ENCODE results near the gene MBTD1.
"Not testable (repeated sequence)": the region's sequence is repeated elsewhere in the genome, so short reads cannot be mapped to it uniquely, and the experiment has no call there.

MBTD1 gene

GRCh38 chr17:51200846-51201245 is 59.0 kb downstream of the MBTD1 start:
- TF ChIP-seq JUND (IDR thresholded peaks at IDR 0.05; ENCODE audit: low read depth) = no peak
- in situ Hi-C loops (cut with HindIII; ENCODE audit: low pct_unique_long_range_greater_than_20kb, low sequenced_read_pairs) = no loop called here
- no peak for DNase-seq (ENCODE audit: low read depth in 1 of 2, low spot score in 1 of 2)

GRCh38 chr17:51200295-51200694 is 59.6 kb downstream of the MBTD1 start:
- TF ChIP-seq JUND (IDR thresholded peaks at IDR 0.05; ENCODE audit: low read depth) = no peak
- in situ Hi-C loops (cut with HindIII; ENCODE audit: low pct_unique_long_range_greater_than_20kb, low sequenced_read_pairs) = no loop called here
- no peak for DNase-seq (ENCODE audit: low read depth in 1 of 2, low spot score in 1 of 2)

GRCh38 chr17:51197754-51198153 is 62.1 kb downstream of the MBTD1 start:
- DNase-seq (ENCODE audit: low read depth in 1 of 2, low spot score in 1 of 2) = no peak
- in situ Hi-C loops (cut with HindIII; ENCODE audit: low pct_unique_long_range_greater_than_20kb, low sequenced_read_pairs) = no loop called here
- TF ChIP-seq JUND (IDR thresholded peaks at IDR 0.05; ENCODE audit: low read depth) = no peak

GRCh38 chr17:51191895-51192294 is 68.0 kb downstream of the MBTD1 start:
- no peak for TF ChIP-seq JUND (IDR thresholded peaks at IDR 0.05; ENCODE audit: low read depth)
- in situ Hi-C loops (cut with HindIII; ENCODE audit: low pct_unique_long_range_greater_than_20kb, low sequenced_read_pairs) = no loop called here
- no peak for DNase-seq (ENCODE audit: low read depth in 1 of 2, low spot score in 1 of 2)

GRCh38 chr17:51189628-51190027 is 70.2 kb downstream of the MBTD1 start:
- no peak for DNase-seq (ENCODE audit: low read depth in 1 of 2, low spot score in 1 of 2)
- in situ Hi-C loops (cut with HindIII; ENCODE audit: low pct_unique_long_range_greater_than_20kb, low sequenced_read_pairs) = no loop called here

GRCh38 chr17:51189162-51189561 is 70.7 kb downstream of the MBTD1 start:
- in situ Hi-C loops (cut with HindIII; ENCODE audit: low pct_unique_long_range_greater_than_20kb, low sequenced_read_pairs) = no loop called here
- TF ChIP-seq JUND (IDR thresholded peaks at IDR 0.05; ENCODE audit: low read depth) = no peak
- no peak for DNase-seq (ENCODE audit: low read depth in 1 of 2, low spot score in 1 of 2)

More at GRCh38 chr17:51189628-51190027, 70.2 kb downstream of the MBTD1 start:
- TF ChIP-seq JUND (IDR thresholded peaks at IDR 0.05; ENCODE audit: low read depth) = no peak

GRCh38 chr17:51188271-51188833 is 71.5 kb downstream of the MBTD1 start:
- TF ChIP-seq JUND (IDR thresholded peaks at IDR 0.05; ENCODE audit: low read depth) = no peak
- no peak for DNase-seq (ENCODE audit: low read depth in 1 of 2, low spot score in 1 of 2)
- in situ Hi-C loops (cut with HindIII; ENCODE audit: low pct_unique_long_range_greater_than_20kb, low sequenced_read_pairs) = no loop called here

GRCh38 chr17:51185763-51186332 is 74.0 kb downstream of the MBTD1 start:
- in situ Hi-C loops (cut with HindIII; ENCODE audit: low pct_unique_long_range_greater_than_20kb, low sequenced_read_pairs) = no loop called here
- DNase-seq (ENCODE audit: low read depth in 1 of 2, low spot score in 1 of 2) = no peak
- no peak for TF ChIP-seq JUND (IDR thresholded peaks at IDR 0.05; ENCODE audit: low read depth)

GRCh38 chr17:51184124-51184523 is 75.7 kb downstream of the MBTD1 start:
- no peak for TF ChIP-seq JUND (IDR thresholded peaks at IDR 0.05; ENCODE audit: low read depth)
- DNase-seq (ENCODE audit: low read depth in 1 of 2, low spot score in 1 of 2) = no peak
- in situ Hi-C loops (cut with HindIII; ENCODE audit: low pct_unique_long_range_greater_than_20kb, low sequenced_read_pairs) = no loop called here

GRCh38 chr17:51180486-51180885 is 79.4 kb downstream of the MBTD1 start:
- DNase-seq (ENCODE audit: low read depth in 1 of 2, low spot score in 1 of 2) = no peak
- no peak for TF ChIP-seq JUND (IDR thresholded peaks at IDR 0.05; ENCODE audit: low read depth)
- in situ Hi-C loops (cut with HindIII; ENCODE audit: low pct_unique_long_range_greater_than_20kb, low sequenced_read_pairs) = no loop called here

- DNase-seq (ENCODE audit: low read depth in 1 of 2, low spot score in 1 of 2); in situ Hi-C loops (cut with HindIII; ENCODE audit: low pct_unique_long_range_greater_than_20kb, low sequenced_read_pairs): not testable (repeated sequence)
Measured at GRCh38 chr17:51172030-51172429, 87.8 kb downstream of the MBTD1 start.

- in situ Hi-C loops (cut with HindIII; ENCODE audit: low pct_unique_long_range_greater_than_20kb, low sequenced_read_pairs) = no loop called here
- no peak for TF ChIP-seq JUND (IDR thresholded peaks at IDR 0.05; ENCODE audit: low read depth)
- no peak for DNase-seq (ENCODE audit: low read depth in 1 of 2, low spot score in 1 of 2)
Measured at GRCh38 chr17:51170736-51171135, 89.1 kb downstream of the MBTD1 start.

- in situ Hi-C loops (cut with HindIII; ENCODE audit: low pct_unique_long_range_greater_than_20kb, low sequenced_read_pairs) = no loop called here
- no peak for DNase-seq (ENCODE audit: low read depth in 1 of 2, low spot score in 1 of 2)
- no peak for TF ChIP-seq JUND (IDR thresholded peaks at IDR 0.05; ENCODE audit: low read depth)
Measured at GRCh38 chr17:51169340-51169739, 90.5 kb downstream of the MBTD1 start.

Data from T47D (cell line).